ENCODE measurements around the gene MAGIX. TPM values are rescaled to one million over a fixed set of nuclear protein-coding genes. Genes with fewer than 3 reads are reported as not detected.

MAGIX gene
- polyA plus RNA-seq, 3 donors, result 1.1 to 2.0 (median 1.5) TPM

DNA sequence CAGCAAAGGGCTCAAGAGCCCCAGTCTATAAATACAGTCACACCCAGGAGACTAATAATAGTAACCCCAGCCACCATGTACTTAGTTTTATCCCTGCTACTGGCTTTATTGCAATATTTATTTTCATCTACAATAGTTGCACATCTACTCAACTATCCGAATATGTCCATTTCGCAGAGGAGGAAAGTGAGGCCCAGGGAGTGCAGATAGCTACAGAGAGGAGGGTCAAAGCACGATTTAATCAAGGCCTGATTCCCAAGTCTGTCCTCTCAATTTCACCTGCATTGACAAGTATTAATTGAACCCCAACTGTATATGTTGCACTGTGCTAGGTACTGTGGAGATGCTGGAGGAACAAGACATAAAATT is 5.2 kb downstream of the MAGIX start:
- Mint-ChIP-seq H3K36me3 (no peaks in the 10 kb centered on the region), H3K27me3 (ENCODE audit: low read depth in 3 of 3) (peaks cover 0 to 2% (median 0%) of the 10 kb centered on the region in 3 donors), H3K27ac (peak overlapping the region; percentile 95 to 99 (median 98)), H3K4me3 (peak overlapping the region; percentile 79 to 92), H3K9me3 (peaks cover 0 to 47% (median 19%) of the 10 kb centered on the region in 7 donors), H3K4me1 (peaks cover 54% of the 10 kb centered on the region)
- Histone ChIP-seq H3K4me3 (replicated peaks in 1 of 3; ENCODE audit: low read depth in 2 of 3, low read length in 3 of 3) (peak overlapping the region; percentile 23 to 69 (median 53)), H2AFZ (ENCODE audit: insufficient read depth, low read depth, low read length, poor library complexity, severe bottlenecking) (no peak overlapping the region), H4K20me1 (ENCODE audit: insufficient read depth, low read length) (peaks cover 3% of the 10 kb centered on the region), H3K27ac (ENCODE audit: low read depth in 1 of 2, low read length in 2 of 2) (peak overlapping the region; percentile 91 to 96), H3K27me3 (ENCODE audit: control insufficient read depth in 2 of 2, insufficient read depth in 2 of 2, low read length in 2 of 2) (no peaks in the 10 kb centered on the region), H3K4me2 (replicated peaks; ENCODE audit: extremely low read depth, low read length, poor library complexity, severe bottlenecking) (peak overlapping the region; percentile 76), H3K9ac (ENCODE audit: insufficient read depth, low read length, poor library complexity, severe bottlenecking) (peak overlapping the region; percentile 83), H3K79me2 (ENCODE audit: insufficient read depth, low read length) (peaks cover 26% of the 10 kb centered on the region), H3K9me3 (replicated peaks in 1 of 2; ENCODE audit: control insufficient read depth in 1 of 2, insufficient read depth in 1 of 2, low read length in 2 of 2) (no peaks in the 10 kb centered on the region), H3K36me3 (replicated peaks in 1 of 2; ENCODE audit: control insufficient read depth in 1 of 2, insufficient read depth in 2 of 2, low read length in 2 of 2) (no peaks in the 10 kb centered on the region), H3K4me1 (ENCODE audit: control insufficient read depth in 1 of 2, insufficient read depth in 2 of 2, low read length in 2 of 2) (peaks cover 64 to 68% of the 10 kb centered on the region in 2 donors)
- intact Hi-C loops (cut with micrococcal nuclease), result no loop called here
- TF ChIP-seq, protein P1, sequence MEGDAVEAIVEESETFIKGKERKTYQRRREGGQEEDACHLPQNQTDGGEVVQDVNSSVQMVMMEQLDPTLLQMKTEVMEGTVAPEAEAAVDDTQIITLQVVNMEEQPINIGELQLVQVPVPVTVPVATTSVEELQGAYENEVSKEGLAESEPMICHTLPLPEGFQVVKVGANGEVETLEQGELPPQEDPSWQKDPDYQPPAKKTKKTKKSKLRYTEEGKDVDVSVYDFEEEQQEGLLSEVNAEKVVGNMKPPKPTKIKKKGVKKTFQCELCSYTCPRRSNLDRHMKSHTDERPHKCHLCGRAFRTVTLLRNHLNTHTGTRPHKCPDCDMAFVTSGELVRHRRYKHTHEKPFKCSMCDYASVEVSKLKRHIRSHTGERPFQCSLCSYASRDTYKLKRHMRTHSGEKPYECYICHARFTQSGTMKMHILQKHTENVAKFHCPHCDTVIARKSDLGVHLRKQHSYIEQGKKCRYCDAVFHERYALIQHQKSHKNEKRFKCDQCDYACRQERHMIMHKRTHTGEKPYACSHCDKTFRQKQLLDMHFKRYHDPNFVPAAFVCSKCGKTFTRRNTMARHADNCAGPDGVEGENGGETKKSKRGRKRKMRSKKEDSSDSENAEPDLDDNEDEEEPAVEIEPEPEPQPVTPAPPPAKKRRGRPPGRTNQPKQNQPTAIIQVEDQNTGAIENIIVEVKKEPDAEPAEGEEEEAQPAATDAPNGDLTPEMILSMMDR (IDR thresholded peaks at IDR 0.05), result no peak
- WGBS (ENCODE audit: insufficient coverage), result no CpG with 5 or more reads among the region's 3 CpGs
- DNase-seq, result no peak

DNA sequence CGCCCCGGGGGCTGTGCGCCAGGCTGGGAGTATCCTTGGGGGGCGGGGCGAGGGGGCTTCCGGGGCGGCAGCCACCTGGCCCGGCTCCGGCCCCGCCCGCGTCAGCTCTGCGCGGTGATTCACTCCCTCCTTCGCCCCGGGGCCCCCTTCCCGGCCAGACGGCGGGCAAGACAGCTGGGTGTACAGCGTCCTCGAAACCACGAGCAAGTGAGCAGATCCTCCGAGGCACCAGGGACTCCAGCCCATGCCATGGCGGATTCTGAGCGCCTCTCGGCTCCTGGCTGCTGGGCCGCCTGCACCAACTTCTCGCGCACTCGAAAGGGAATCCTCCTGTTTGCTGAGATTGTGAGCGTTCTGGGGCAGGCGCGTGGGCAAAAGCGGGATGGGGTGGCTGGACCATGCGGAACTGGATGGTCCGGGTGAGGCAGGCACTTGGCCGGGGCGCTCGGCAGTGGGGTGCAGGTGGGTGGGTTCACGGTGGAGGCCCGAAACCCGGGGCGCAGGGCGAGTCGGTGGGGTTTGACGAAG is 9.3 kb downstream of the MAGIX start, which contains the start of gene PLP2:
PLP2 (plus strand) TSS at position 147 of the 528 bp plus-strand sequence; CDS start at position 250, 103 bp downstream.
- intact Hi-C loops (cut with micrococcal nuclease), result loop anchor here in 1 of 2 donors (1.0 kb wide), 1 partner anchor 8 kb away; no protein-coding TSS in a partner anchor
- WGBS (ENCODE audit: insufficient coverage), result 0% methylated on average over 35 of the region's 46 CpGs

More for the DNA sequence above, 9.3 kb downstream of the MAGIX start, which contains the start of gene PLP2:
- TF ChIP-seq, protein P1 (IDR thresholded peaks at IDR 0.05), result no peak
- H3K36me3 Mint-ChIP-seq, result peaks cover 20 to 36% of the 10 kb centered on the region in 2 donors
- no peaks in the 10 kb centered on the region for H3K27me3 ChIP-seq (ENCODE audit: control insufficient read depth in 2 of 2, insufficient read depth in 2 of 2, low read length in 2 of 2)
- peak within 1 kb of the TSS; percentile 55 to 85 (median 85) for H3K4me3 ChIP-seq (replicated peaks in 1 of 3; ENCODE audit: low read depth in 2 of 3, low read length in 3 of 3)
- no peak within 1 kb of the TSS for H2AFZ ChIP-seq (ENCODE audit: insufficient read depth, low read depth, low read length, poor library complexity, severe bottlenecking)
- peaks cover 46% of the 10 kb centered on the region for H3K79me2 ChIP-seq (ENCODE audit: insufficient read depth, low read length)
- H3K4me3 Mint-ChIP-seq, result peak within 1 kb of the TSS; percentile 86 to 89
- peak; percentile 60 to 65 (median 62) for DNase-seq
- H3K27ac Mint-ChIP-seq, result peak within 1 kb of the TSS; percentile 91 to 98 (median 95)
- H3K4me1 ChIP-seq (ENCODE audit: control insufficient read depth in 1 of 2, insufficient read depth in 2 of 2, low read length in 2 of 2), result peaks cover 73 to 81% of the 10 kb centered on the region in 2 donors
- H3K27me3 Mint-ChIP-seq (ENCODE audit: low read depth in 3 of 3), result peaks cover 0 to 7% (median 0%) of the 10 kb centered on the region in 3 donors
- peaks cover 0 to 35% (median 17%) of the 10 kb centered on the region in 7 donors for H3K9me3 Mint-ChIP-seq
- H4K20me1 ChIP-seq (ENCODE audit: insufficient read depth, low read length), result peaks cover 11% of the 10 kb centered on the region
- no peaks in the 10 kb centered on the region for H3K9me3 ChIP-seq (replicated peaks in 1 of 2; ENCODE audit: control insufficient read depth in 1 of 2, insufficient read depth in 1 of 2, low read length in 2 of 2)
- peak within 1 kb of the TSS; percentile 93 for H3K9ac ChIP-seq (ENCODE audit: insufficient read depth, low read length, poor library complexity, severe bottlenecking)
- H3K4me2 ChIP-seq (replicated peaks; ENCODE audit: extremely low read depth, low read length, poor library complexity, severe bottlenecking), result peak within 1 kb of the TSS; percentile 82
- peaks cover 66% of the 10 kb centered on the region for H3K4me1 Mint-ChIP-seq
- H3K36me3 ChIP-seq (replicated peaks in 1 of 2; ENCODE audit: control insufficient read depth in 1 of 2, insufficient read depth in 2 of 2, low read length in 2 of 2), result peaks cover 19 to 27% of the 10 kb centered on the region in 2 donors
- H3K27ac ChIP-seq (ENCODE audit: low read depth in 1 of 2, low read length in 2 of 2), result peak within 1 kb of the TSS; percentile 80 to 97
